Gastrocnemius medialis (tissue), 4 donors: ENCODE measurements around the gene DOCK3.

Source experiments
- POLR2A ChIP-seq, 2 donors: fragments of 450-650 bp; IDR thresholded peaks; one replicate each; pipeline ENCODE4 v1.6.1; 2017; ENCODE audit warnings: antibody characterized with exemption in 2 of 2, mild to moderate bottlenecking in 2 of 2, moderate library complexity in 2 of 2
- TF ChIP-seq, protein P1 (sequence below), 5 experiments: fragments of 450-650 bp in 3 of 5; fragments of 200-600 bp in 2 of 5; sonication (generic) in 2 of 5; IDR thresholded peaks in 4 of 5; conservative IDR thresholded peaks in 1 of 5; 1 replicate in 4 of 5; 2 replicates in 1 of 5; pipeline ENCODE4 v1.5.1; 2016 to 2019; ENCODE audit warnings: antibody characterized with exemption in 5 of 5, mild to moderate bottlenecking in 3 of 5, moderate library complexity in 3 of 5

DNA sequence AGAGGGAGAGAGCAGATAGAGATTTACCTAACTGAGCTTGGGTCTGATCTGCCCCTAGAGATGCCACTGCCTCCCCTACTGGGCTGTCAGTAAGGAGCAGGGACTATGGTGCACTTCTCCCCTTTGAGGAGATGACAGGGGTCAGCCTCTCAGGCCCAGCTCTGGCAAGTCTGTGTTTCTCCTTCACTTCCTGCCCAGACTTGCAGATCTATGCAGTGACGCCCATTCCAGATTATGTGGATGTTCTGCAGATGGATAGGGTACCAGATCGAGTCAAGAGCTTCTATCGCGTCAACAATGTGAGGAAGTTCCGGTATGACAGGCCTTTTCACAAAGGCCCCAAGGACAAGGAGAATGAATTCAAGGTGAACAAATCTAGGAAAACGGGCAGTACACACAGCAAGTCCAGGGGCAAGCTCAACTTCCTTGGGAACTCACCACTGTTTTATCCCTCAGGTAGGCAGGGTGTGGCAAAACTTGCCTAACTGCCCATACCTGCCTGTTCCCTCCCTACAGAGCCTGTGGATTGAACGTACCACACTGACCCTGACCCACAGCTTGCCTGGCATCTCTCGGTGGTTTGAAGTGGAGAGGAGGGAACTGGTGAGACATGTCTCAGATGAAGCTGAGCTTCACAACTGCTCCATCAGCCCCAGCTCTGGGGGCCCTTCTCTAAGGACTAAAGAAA is 681.3 kb downstream of the DOCK3 start:
- TF ChIP-seq POLR2A (IDR thresholded peaks at IDR 0.05), result no peak
- TF ChIP-seq, protein P1, sequence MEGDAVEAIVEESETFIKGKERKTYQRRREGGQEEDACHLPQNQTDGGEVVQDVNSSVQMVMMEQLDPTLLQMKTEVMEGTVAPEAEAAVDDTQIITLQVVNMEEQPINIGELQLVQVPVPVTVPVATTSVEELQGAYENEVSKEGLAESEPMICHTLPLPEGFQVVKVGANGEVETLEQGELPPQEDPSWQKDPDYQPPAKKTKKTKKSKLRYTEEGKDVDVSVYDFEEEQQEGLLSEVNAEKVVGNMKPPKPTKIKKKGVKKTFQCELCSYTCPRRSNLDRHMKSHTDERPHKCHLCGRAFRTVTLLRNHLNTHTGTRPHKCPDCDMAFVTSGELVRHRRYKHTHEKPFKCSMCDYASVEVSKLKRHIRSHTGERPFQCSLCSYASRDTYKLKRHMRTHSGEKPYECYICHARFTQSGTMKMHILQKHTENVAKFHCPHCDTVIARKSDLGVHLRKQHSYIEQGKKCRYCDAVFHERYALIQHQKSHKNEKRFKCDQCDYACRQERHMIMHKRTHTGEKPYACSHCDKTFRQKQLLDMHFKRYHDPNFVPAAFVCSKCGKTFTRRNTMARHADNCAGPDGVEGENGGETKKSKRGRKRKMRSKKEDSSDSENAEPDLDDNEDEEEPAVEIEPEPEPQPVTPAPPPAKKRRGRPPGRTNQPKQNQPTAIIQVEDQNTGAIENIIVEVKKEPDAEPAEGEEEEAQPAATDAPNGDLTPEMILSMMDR (IDR thresholded peaks at IDR 0.05 in 4 of 5, conservative IDR thresholded peaks at IDR 0.05 in 1 of 5), result no peak
